Measurements from ENCODE around the gene PLEK. TPM values are rescaled to one million over a fixed set of nuclear protein-coding genes. Genes with fewer than 3 reads are reported as not detected.

The PLEK gene
- total RNA-seq, 4 donors from 2014 or later, result 3.4 to 12.0 (median 7.9) TPM

DNA sequence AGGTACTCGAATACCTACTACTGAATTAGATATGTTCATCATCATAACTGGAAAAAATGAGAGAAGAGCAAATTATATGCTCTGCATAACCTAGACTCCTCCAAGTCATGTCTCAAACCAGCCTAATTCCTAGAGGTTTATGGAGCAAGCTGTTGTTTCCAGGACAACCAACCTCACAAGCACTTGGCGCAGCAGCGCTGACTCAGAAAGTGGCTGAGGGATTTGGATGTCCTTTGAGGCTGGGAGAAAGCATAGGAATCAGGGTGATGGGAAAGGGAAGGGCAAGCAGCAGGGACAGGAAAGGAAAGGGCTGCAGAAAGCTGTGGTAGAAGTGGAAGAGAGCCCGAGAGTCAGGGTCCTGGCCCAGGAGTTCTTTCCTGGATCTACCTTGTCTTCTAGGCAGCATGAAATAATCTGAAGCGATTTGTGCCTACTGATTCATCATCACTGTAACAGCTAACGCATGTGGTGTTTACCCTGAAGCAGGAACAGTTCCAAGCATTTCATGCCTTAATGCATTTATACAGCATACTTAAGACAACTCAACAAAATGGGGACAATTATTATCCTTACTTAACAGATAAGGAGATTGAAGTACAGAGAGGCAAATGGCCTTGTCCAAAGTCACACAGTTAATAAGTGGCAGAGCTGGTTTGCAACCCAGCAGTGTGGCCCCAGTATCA, 3.7 kb downstream of the PLEK start:
- 74 to 75% methylated on average over 6 of the region's 6 CpGs for WGBS, 2 donors
- H3K4me1 ChIP-seq, result no peaks in the 10 kb centered on the region
- no peak for TF ChIP-seq POLR2A (IDR thresholded peaks at IDR 0.05)
- TF ChIP-seq, protein P1, sequence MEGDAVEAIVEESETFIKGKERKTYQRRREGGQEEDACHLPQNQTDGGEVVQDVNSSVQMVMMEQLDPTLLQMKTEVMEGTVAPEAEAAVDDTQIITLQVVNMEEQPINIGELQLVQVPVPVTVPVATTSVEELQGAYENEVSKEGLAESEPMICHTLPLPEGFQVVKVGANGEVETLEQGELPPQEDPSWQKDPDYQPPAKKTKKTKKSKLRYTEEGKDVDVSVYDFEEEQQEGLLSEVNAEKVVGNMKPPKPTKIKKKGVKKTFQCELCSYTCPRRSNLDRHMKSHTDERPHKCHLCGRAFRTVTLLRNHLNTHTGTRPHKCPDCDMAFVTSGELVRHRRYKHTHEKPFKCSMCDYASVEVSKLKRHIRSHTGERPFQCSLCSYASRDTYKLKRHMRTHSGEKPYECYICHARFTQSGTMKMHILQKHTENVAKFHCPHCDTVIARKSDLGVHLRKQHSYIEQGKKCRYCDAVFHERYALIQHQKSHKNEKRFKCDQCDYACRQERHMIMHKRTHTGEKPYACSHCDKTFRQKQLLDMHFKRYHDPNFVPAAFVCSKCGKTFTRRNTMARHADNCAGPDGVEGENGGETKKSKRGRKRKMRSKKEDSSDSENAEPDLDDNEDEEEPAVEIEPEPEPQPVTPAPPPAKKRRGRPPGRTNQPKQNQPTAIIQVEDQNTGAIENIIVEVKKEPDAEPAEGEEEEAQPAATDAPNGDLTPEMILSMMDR (IDR thresholded peaks at IDR 0.05), result no peak
- intact Hi-C loops (cut with DNase I), result no loop called here
- H3K36me3 ChIP-seq, result no peaks in the 10 kb centered on the region
- H3K27me3 ChIP-seq, result no peaks in the 10 kb centered on the region
- no peak for DNase-seq
- no peaks in the 10 kb centered on the region for H3K9me3 ChIP-seq
- no peak overlapping the region for H3K27ac ChIP-seq
- H3K4me3 ChIP-seq (replicated peaks in 1 of 3), result no peak overlapping the region

DNA sequence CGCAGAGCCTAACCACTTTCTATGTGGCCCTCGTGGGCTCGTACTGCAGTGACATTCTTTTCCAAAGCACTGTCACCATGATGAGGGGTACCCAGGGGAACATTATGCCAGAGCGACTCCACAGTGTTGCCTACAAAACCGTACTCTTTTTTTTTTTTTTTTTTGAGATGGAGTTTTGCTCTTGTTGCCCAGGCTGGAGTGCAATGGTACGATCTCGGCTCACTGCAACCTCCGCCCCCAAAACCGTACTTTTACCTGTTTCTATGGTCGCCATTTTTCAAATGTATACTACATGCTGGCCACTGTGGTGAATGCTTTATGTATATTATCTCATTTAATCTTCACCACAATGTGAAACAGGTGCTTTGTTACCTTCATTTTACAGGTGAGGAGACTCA, 4.3 kb downstream of the PLEK start:
- Histone ChIP-seq H3K27ac (no peak overlapping the region), H3K9me3 (no peaks in the 10 kb centered on the region), H3K4me1 (no peaks in the 10 kb centered on the region), H3K27me3 (no peaks in the 10 kb centered on the region), H3K36me3 (no peaks in the 10 kb centered on the region), H3K4me3 (replicated peaks in 1 of 3) (no peak overlapping the region)
- TF ChIP-seq POLR2A (IDR thresholded peaks at IDR 0.05), result no peak
- TF ChIP-seq, protein P1 (IDR thresholded peaks at IDR 0.05), result no peak
- intact Hi-C loops (cut with DNase I), result no loop called here
- WGBS, 2 donors, result 86 to 88% methylated on average over 10 of the region's 10 CpGs
- no peak for DNase-seq

DNA sequence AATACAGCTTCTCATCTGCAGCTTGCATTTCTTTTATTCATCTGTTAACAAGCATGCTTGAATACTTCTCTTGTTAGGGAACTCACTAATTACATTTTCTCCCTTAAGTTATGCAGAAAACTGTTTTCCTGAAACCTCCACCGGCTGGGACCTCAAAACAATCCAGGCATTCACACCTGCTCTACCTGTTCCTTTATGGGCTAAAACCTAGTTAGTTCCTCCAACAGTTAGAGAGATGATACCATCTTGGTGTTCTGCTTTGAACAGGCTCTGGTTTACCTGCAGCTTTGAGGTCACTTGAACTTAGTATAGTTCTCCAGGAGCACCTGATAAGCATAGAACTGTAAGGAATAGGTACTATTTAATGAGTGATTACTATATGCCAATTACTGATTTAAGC, 6.1 kb downstream of the PLEK start:
- DNase-seq, result no peak
- TF ChIP-seq POLR2A (IDR thresholded peaks at IDR 0.05), result no peak
- TF ChIP-seq, protein P1 (IDR thresholded peaks at IDR 0.05), result no peak
- Histone ChIP-seq H3K27me3 (no peaks in the 10 kb centered on the region), H3K4me3 (replicated peaks in 1 of 3) (no peak overlapping the region), H3K9me3 (no peaks in the 10 kb centered on the region), H3K4me1 (no peaks in the 10 kb centered on the region), H3K36me3 (no peaks in the 10 kb centered on the region), H3K27ac (no peak overlapping the region)
- WGBS, 2 donors, result 50 to 59% methylated on average over 1 of the region's 1 CpG
- intact Hi-C loops (cut with DNase I), result no loop called here

DNA sequence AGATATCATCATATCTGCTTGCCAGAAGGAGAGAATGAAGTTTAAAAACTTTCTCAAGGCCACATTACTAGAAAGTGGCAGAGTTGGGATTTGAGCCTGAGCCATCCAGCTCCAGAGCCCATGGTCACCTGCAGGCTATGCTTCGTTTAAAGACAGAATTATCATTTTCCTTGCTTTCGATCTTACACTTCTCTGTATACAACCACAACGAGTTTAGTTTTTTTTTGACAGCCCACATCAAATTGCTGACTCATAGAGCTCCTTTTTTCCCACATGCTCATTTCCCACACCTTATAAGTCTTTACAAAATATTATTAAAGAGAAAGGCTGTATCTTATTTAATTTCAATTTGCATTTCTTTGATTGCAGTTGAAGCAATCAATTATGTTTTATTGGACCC, 6.5 kb downstream of the PLEK start:
- Histone ChIP-seq H3K27me3 (no peaks in the 10 kb centered on the region), H3K9me3 (no peaks in the 10 kb centered on the region), H3K4me3 (replicated peaks in 1 of 3) (no peak overlapping the region), H3K36me3 (no peaks in the 10 kb centered on the region), H3K4me1 (no peaks in the 10 kb centered on the region), H3K27ac (no peak overlapping the region)
- intact Hi-C loops (cut with DNase I), result no loop called here
- WGBS, 2 donors, result 76 to 79% methylated on average over 3 of the region's 3 CpGs
- TF ChIP-seq POLR2A (IDR thresholded peaks at IDR 0.05), result no peak
- TF ChIP-seq, protein P1 (IDR thresholded peaks at IDR 0.05), result no peak
- DNase-seq, result no peak

DNA sequence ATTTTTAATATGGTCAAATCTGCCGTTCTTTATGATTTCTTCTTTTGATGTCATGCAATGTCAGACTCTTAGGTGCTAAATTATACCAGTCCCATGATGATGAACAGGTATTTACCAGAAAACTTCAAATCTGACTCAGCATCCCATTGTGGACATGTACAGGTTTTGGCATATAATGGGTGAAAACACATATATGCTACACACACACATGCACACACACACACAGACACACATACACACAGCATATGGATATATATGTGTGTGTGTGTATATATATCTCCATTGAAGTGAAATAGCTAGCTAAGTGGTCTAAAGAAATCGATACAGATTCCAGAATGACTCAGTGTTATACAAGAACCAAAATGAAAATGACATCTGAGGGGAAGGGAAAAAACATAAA, 7.4 kb downstream of the PLEK start:
- Histone ChIP-seq H3K27ac (no peak overlapping the region), H3K27me3 (no peaks in the 10 kb centered on the region), H3K4me1 (no peaks in the 10 kb centered on the region), H3K4me3 (replicated peaks in 1 of 3) (no peak overlapping the region), H3K9me3 (no peaks in the 10 kb centered on the region), H3K36me3 (no peaks in the 10 kb centered on the region)
- DNase-seq, result no peak
- 90% methylated on average over 2 of the region's 2 CpGs for WGBS, 2 donors
- intact Hi-C loops (cut with DNase I), result no loop called here
- TF ChIP-seq, protein P1 (IDR thresholded peaks at IDR 0.05), result no peak
- no peak for TF ChIP-seq POLR2A (IDR thresholded peaks at IDR 0.05)
